Neural cell (in vitro differentiated cells): ENCODE results near the gene PDCD5. TPM values are rescaled to one million over a fixed set of nuclear protein-coding genes. Genes with fewer than 3 reads are reported as not detected.

Source experiments
- H2AFZ ChIP-seq: fragments of 200-600, 300-800 bp; sonication (generic), shearing (Covaris generic); 2 replicates; pipeline ENCODE4 v1.6.0; 2014; ENCODE audit warnings: low read depth, mild to moderate bottlenecking, antibody characterized with exemption, low read length, moderate library complexity
- H3F3A ChIP-seq: fragments of 200-600 bp; shearing (Covaris generic); 2 replicates; pipeline ENCODE4 v1.6.1; 2016; ENCODE audit warnings: mild to moderate bottlenecking, moderate library complexity, mixed read lengths, antibody characterized with exemption, low read length; ENCODE audit not compliant: insufficient read depth, poor library complexity, severe bottlenecking
- H3K27ac ChIP-seq: fragments of 200-600, 300-800 bp; sonication (generic), shearing (Covaris generic); 2 replicates; pipeline ENCODE4 v1.5.1; 2014; ENCODE audit warnings: mild to moderate bottlenecking, low read length, moderate library complexity
- H3K27me3 ChIP-seq: fragments of 300-800, 200-600 bp; sonication (generic), shearing (Covaris generic); 2 replicates; pipeline ENCODE4 v1.6.0; 2014; ENCODE audit warnings: mild to moderate bottlenecking, low read depth, low read length, moderate library complexity; ENCODE audit not compliant: insufficient read depth
- H3K36me3 ChIP-seq: fragments of 300-800, 200-600 bp; sonication (generic), shearing (Covaris generic); 2 replicates; pipeline ENCODE4 v1.5.1; 2014; ENCODE audit warnings: mild to moderate bottlenecking, antibody characterized with exemption, low read length, moderate library complexity; ENCODE audit not compliant: insufficient read depth
- H3K4me2 ChIP-seq: fragments of 300-800, 200-600 bp; sonication (generic), shearing (Covaris generic); 2 replicates; pipeline ENCODE4 v1.6.0; 2014; ENCODE audit warnings: mild to moderate bottlenecking, low read length
- H3K4me3 ChIP-seq: fragments of 300-800, 200-600 bp; sonication (generic), shearing (Covaris generic); 2 replicates; pipeline ENCODE4 v1.5.1; 2014; ENCODE audit warnings: mild to moderate bottlenecking, low read length, moderate library complexity
- H3K79me2 ChIP-seq: fragments of 200-600 bp; shearing (Covaris generic); replicated peaks from 2 replicates; pipeline ENCODE4 v1.6.0; 2014; ENCODE audit warnings: mild to moderate bottlenecking, low read length, moderate library complexity; ENCODE audit not compliant: insufficient read depth
- H3K9ac ChIP-seq: fragments of 300-800, 200-600 bp; sonication (generic), shearing (Covaris generic); 2 replicates; pipeline ENCODE4 v1.6.1; 2016; ENCODE audit warnings: mild to moderate bottlenecking, low read length, mixed read lengths
- H3K9me2 ChIP-seq: fragments of 200-600 bp; shearing (Covaris generic); 2 replicates; pipeline ENCODE4 v1.6.1; 2016; ENCODE audit warnings: mild to moderate bottlenecking, low read length, mixed read lengths; ENCODE audit not compliant: insufficient read depth
- H3K9me3 ChIP-seq: fragments of 200-600, 300-800 bp; sonication (generic), shearing (Covaris generic); 2 replicates; pipeline ENCODE4 v1.6.1; 2016; ENCODE audit warnings: mild to moderate bottlenecking, mixed run types, low read length, moderate library complexity, mixed read lengths
- H4K20me1 ChIP-seq: fragments of 200-600 bp; shearing (Covaris generic); 2 replicates; pipeline ENCODE4 v1.6.1; 2016; ENCODE audit warnings: mild to moderate bottlenecking, mixed run types; ENCODE audit not compliant: insufficient read depth
- EP300 ChIP-seq: fragments of 450-650 bp; conservative IDR thresholded peaks from 2 replicates; pipeline ENCODE4 v1.6.1; 2014; ENCODE audit warnings: antibody characterized with exemption, mild to moderate bottlenecking, moderate library complexity; ENCODE audit not compliant: poor library complexity, severe bottlenecking
- EZH2 ChIP-seq: fragments of 200-600, 300-800 bp; shearing (Covaris generic), sonication (generic); IDR thresholded peaks from 2 replicates; pipeline ENCODE4 v1.6.1; 2014; ENCODE audit warnings: antibody characterized with exemption, low read length, borderline replicate concordance, mild to moderate bottlenecking; ENCODE audit not compliant: insufficient read depth, poor library complexity, severe bottlenecking
- MXI1 ChIP-seq: fragments of 450-650 bp; conservative IDR thresholded peaks from 2 replicates; pipeline ENCODE4 v1.6.1; 2014; ENCODE audit warnings: antibody characterized with exemption, mild to moderate bottlenecking; ENCODE audit not compliant: poor library complexity, severe bottlenecking
- POLR2AphosphoS5 ChIP-seq: IDR thresholded peaks from 2 replicates; pipeline ENCODE4 v1.6.1; 2012
- RAD21 ChIP-seq: fragments of 450-650 bp; conservative IDR thresholded peaks from 2 replicates; pipeline ENCODE4 v1.6.1; 2014; ENCODE audit warnings: antibody characterized with exemption, mild to moderate bottlenecking, moderate library complexity
- SMC3 ChIP-seq: fragments of 450-650 bp; conservative IDR thresholded peaks from 2 replicates; pipeline ENCODE4 v1.6.1; 2014; ENCODE audit warnings: antibody characterized with exemption, mild to moderate bottlenecking, moderate library complexity; ENCODE audit not compliant: poor library complexity
- TAF1 ChIP-seq: IDR thresholded peaks from 2 replicates; pipeline ENCODE4 v1.6.1; 2012; ENCODE audit warnings: low read depth
- polyA plus RNA-seq: library from polyadenylated mRNA; depleted of rRNA; stranded (reverse); fragments of >200 nt; gene quantifications from 2 replicates; pipeline ENCODE4 v1.2.3, GENCODE V29; 2014
- TF ChIP-seq, protein P1 (sequence below): fragments of 450-650 bp; IDR thresholded peaks from 2 replicates; pipeline ENCODE4 v1.5.1; 2014; ENCODE audit warnings: antibody characterized with exemption, mild to moderate bottlenecking, moderate library complexity; ENCODE audit not compliant: poor library complexity, severe bottlenecking
- TF ChIP-seq, protein P2 (sequence below): IDR thresholded peaks from 2 replicates; pipeline ENCODE4 v1.6.1; 2012; ENCODE audit warnings: borderline replicate concordance

Gene PDCD5
- polyA plus RNA-seq, 1 donor from 2014 or later, result 189 TPM

- Histone ChIP-seq H3K9me2 (no peaks in the 10 kb centered on the region), H3K9ac (no peak overlapping the region), H3F3A (no peaks in the 10 kb centered on the region), H3K27me3 (no peaks in the 10 kb centered on the region), H3K9me3 (no peaks in the 10 kb centered on the region), H3K4me2 (no peak overlapping the region), H3K27ac (no peak overlapping the region), H3K36me3 (no peaks in the 10 kb centered on the region), H3K79me2 (no peaks in the 10 kb centered on the region), H3K4me3 (no peak overlapping the region), H4K20me1 (no peaks in the 10 kb centered on the region), H2AFZ (no peak overlapping the region)
- TF ChIP-seq EP300 (no peak), SMC3 (no peak), TAF1 (no peak), MXI1 (no peak)
- TF ChIP-seq, protein P1, sequence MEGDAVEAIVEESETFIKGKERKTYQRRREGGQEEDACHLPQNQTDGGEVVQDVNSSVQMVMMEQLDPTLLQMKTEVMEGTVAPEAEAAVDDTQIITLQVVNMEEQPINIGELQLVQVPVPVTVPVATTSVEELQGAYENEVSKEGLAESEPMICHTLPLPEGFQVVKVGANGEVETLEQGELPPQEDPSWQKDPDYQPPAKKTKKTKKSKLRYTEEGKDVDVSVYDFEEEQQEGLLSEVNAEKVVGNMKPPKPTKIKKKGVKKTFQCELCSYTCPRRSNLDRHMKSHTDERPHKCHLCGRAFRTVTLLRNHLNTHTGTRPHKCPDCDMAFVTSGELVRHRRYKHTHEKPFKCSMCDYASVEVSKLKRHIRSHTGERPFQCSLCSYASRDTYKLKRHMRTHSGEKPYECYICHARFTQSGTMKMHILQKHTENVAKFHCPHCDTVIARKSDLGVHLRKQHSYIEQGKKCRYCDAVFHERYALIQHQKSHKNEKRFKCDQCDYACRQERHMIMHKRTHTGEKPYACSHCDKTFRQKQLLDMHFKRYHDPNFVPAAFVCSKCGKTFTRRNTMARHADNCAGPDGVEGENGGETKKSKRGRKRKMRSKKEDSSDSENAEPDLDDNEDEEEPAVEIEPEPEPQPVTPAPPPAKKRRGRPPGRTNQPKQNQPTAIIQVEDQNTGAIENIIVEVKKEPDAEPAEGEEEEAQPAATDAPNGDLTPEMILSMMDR, result no peak
- TF ChIP-seq, protein P2, sequence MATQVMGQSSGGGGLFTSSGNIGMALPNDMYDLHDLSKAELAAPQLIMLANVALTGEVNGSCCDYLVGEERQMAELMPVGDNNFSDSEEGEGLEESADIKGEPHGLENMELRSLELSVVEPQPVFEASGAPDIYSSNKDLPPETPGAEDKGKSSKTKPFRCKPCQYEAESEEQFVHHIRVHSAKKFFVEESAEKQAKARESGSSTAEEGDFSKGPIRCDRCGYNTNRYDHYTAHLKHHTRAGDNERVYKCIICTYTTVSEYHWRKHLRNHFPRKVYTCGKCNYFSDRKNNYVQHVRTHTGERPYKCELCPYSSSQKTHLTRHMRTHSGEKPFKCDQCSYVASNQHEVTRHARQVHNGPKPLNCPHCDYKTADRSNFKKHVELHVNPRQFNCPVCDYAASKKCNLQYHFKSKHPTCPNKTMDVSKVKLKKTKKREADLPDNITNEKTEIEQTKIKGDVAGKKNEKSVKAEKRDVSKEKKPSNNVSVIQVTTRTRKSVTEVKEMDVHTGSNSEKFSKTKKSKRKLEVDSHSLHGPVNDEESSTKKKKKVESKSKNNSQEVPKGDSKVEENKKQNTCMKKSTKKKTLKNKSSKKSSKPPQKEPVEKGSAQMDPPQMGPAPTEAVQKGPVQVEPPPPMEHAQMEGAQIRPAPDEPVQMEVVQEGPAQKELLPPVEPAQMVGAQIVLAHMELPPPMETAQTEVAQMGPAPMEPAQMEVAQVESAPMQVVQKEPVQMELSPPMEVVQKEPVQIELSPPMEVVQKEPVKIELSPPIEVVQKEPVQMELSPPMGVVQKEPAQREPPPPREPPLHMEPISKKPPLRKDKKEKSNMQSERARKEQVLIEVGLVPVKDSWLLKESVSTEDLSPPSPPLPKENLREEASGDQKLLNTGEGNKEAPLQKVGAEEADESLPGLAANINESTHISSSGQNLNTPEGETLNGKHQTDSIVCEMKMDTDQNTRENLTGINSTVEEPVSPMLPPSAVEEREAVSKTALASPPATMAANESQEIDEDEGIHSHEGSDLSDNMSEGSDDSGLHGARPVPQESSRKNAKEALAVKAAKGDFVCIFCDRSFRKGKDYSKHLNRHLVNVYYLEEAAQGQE, result no peak
Measured at GRCh38 chr19:32543115-32543900, 37.7 kb upstream of the PDCD5 start.

- no peaks in the 10 kb centered on the region for H3K27me3 ChIP-seq
Measured at GRCh38 chr19:32544917-32545316, 36.1 kb upstream of the PDCD5 start.

More at GRCh38 chr19:32544917-32545316, 36.1 kb upstream of the PDCD5 start:
- no peaks in the 10 kb centered on the region for H3K9me2 ChIP-seq
- no peaks in the 10 kb centered on the region for H3F3A ChIP-seq
- H3K36me3 ChIP-seq, result no peaks in the 10 kb centered on the region
- TF ChIP-seq, protein P1, result no peak
- TF ChIP-seq MXI1 (no peak), RAD21 (no peak), TAF1 (no peak), POLR2AphosphoS5 (no peak), EP300 (no peak), EZH2 (no peak), SMC3 (no peak)
- TF ChIP-seq, protein P2, result no peak
- H2AFZ ChIP-seq, result no peak overlapping the region
- H3K4me2 ChIP-seq, result no peak overlapping the region
- no peak overlapping the region for H3K27ac ChIP-seq
- no peak overlapping the region for H3K9ac ChIP-seq
- H3K4me3 ChIP-seq, result no peak overlapping the region
- H4K20me1 ChIP-seq, result no peaks in the 10 kb centered on the region
- no peaks in the 10 kb centered on the region for H3K79me2 ChIP-seq
- H3K9me3 ChIP-seq, result no peaks in the 10 kb centered on the region
